Liver (tissue), 3 donors: ENCODE results near the gene STARD3.

ENCODE experiments used
- FOXA1 ChIP-seq: IDR thresholded peaks from 2 replicates; pipeline ENCODE4 v1.6.1; 2016; ENCODE audit warnings: antibody characterized with exemption
- HNF4G ChIP-seq: IDR thresholded peaks from 2 replicates; pipeline ENCODE4 v1.6.1; 2016; ENCODE audit warnings: antibody characterized with exemption
- JUND ChIP-seq, 2 donors: IDR thresholded peaks; 2 replicates each; pipeline ENCODE4 v1.6.1; 2016; ENCODE audit warnings: antibody characterized with exemption in 2 of 2
- RAD21 ChIP-seq, 2 donors: IDR thresholded peaks; 2 replicates each; pipeline ENCODE4 v1.6.1; 2016; ENCODE audit warnings: antibody characterized with exemption in 2 of 2, mild to moderate bottlenecking in 2 of 2
- TAF1 ChIP-seq: conservative IDR thresholded peaks from 2 replicates; pipeline ENCODE4 v1.6.1; 2016; ENCODE audit warnings: antibody characterized with exemption, mild to moderate bottlenecking
- YY1 ChIP-seq: IDR thresholded peaks from 2 replicates; pipeline ENCODE4 v1.6.1; 2016; ENCODE audit warnings: antibody characterized with exemption, mild to moderate bottlenecking
- TF ChIP-seq, protein P1 (sequence below): fragments of 150-350 bp; IDR thresholded peaks from 2 replicates; pipeline ENCODE4 v1.5.1; 2017; ENCODE audit warnings: improper control_type of control experiment, low read depth, low read length; ENCODE audit not compliant: missing input control
- TF ChIP-seq, protein P2 (sequence below): IDR thresholded peaks from 2 replicates; pipeline ENCODE4 v1.6.1; 2016; ENCODE audit warnings: antibody characterized with exemption
- TF ChIP-seq, protein P3 (sequence below): IDR thresholded peaks from 2 replicates; pipeline ENCODE4 v1.6.1; 2016; ENCODE audit warnings: antibody characterized with exemption, mild to moderate bottlenecking
- TF ChIP-seq, protein P4 (sequence below): IDR thresholded peaks from 2 replicates; pipeline ENCODE4 v1.6.1; 2016; ENCODE audit warnings: antibody characterized with exemption
- donor health status: healthy.
- donor health status: healthy.

DNA sequence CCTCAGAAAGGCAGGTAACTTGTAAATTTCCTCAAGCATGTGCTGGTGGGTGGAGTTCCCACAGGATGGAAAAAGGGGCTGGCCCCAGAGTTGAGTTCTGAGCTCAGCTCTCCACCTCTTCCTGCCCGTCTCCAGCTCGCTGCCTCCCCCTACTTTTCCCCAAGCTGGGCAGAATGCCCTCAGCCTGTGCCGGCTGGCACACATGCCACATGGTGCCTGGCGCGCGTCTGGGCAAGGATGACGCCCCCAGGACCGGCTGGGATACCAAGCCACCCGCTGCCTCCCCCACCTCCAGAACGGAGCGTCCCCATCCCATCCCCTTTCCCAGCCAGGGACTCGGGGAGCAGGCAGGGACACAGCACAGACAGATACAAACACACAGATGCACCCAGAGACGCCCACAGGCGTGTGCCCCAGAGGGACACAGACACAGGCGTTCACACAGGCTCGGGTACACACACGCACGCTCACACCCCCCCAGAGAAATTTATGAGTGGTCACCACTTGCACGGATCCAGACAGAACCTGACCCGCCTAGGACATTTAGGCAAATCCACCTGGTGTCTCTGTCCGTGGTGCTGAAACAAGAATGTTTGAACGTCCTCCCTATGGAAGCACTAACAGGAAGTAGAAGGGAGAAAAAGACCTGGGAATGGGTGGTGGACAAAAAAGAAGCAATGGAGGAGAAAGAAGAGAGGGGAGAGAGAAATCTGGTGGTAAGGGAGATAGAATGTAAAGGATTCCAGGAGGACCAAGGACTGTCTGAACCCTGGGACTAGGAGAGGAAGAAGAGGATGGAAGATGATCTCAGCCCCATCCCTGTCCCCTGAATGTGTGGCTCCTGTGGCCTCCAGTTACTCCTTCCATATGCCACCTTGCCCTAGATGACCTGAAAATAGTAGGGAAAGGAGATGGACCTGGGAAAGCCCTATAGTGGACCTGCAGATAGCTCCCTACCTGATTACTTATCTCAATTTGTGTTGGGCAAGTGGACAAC is 44.7 kb upstream of the STARD3 start:
- no peak for TF ChIP-seq HNF4G
- TF ChIP-seq, protein P1, sequence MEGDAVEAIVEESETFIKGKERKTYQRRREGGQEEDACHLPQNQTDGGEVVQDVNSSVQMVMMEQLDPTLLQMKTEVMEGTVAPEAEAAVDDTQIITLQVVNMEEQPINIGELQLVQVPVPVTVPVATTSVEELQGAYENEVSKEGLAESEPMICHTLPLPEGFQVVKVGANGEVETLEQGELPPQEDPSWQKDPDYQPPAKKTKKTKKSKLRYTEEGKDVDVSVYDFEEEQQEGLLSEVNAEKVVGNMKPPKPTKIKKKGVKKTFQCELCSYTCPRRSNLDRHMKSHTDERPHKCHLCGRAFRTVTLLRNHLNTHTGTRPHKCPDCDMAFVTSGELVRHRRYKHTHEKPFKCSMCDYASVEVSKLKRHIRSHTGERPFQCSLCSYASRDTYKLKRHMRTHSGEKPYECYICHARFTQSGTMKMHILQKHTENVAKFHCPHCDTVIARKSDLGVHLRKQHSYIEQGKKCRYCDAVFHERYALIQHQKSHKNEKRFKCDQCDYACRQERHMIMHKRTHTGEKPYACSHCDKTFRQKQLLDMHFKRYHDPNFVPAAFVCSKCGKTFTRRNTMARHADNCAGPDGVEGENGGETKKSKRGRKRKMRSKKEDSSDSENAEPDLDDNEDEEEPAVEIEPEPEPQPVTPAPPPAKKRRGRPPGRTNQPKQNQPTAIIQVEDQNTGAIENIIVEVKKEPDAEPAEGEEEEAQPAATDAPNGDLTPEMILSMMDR = no peak
- TF ChIP-seq, protein P2, sequence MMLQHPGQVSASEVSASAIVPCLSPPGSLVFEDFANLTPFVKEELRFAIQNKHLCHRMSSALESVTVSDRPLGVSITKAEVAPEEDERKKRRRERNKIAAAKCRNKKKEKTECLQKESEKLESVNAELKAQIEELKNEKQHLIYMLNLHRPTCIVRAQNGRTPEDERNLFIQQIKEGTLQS = no peak
- no peak for TF ChIP-seq YY1
- TF ChIP-seq FOXA1 = no peak
- TF ChIP-seq, protein P3, sequence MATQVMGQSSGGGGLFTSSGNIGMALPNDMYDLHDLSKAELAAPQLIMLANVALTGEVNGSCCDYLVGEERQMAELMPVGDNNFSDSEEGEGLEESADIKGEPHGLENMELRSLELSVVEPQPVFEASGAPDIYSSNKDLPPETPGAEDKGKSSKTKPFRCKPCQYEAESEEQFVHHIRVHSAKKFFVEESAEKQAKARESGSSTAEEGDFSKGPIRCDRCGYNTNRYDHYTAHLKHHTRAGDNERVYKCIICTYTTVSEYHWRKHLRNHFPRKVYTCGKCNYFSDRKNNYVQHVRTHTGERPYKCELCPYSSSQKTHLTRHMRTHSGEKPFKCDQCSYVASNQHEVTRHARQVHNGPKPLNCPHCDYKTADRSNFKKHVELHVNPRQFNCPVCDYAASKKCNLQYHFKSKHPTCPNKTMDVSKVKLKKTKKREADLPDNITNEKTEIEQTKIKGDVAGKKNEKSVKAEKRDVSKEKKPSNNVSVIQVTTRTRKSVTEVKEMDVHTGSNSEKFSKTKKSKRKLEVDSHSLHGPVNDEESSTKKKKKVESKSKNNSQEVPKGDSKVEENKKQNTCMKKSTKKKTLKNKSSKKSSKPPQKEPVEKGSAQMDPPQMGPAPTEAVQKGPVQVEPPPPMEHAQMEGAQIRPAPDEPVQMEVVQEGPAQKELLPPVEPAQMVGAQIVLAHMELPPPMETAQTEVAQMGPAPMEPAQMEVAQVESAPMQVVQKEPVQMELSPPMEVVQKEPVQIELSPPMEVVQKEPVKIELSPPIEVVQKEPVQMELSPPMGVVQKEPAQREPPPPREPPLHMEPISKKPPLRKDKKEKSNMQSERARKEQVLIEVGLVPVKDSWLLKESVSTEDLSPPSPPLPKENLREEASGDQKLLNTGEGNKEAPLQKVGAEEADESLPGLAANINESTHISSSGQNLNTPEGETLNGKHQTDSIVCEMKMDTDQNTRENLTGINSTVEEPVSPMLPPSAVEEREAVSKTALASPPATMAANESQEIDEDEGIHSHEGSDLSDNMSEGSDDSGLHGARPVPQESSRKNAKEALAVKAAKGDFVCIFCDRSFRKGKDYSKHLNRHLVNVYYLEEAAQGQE = peak; percentile 99
- TF ChIP-seq, protein P4, sequence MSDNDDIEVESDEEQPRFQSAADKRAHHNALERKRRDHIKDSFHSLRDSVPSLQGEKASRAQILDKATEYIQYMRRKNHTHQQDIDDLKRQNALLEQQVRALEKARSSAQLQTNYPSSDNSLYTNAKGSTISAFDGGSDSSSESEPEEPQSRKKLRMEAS = no peak
- no peak for TF ChIP-seq TAF1
- no peak for TF ChIP-seq RAD21 (IDR thresholded peaks at IDR 0.05)
- TF ChIP-seq JUND (IDR thresholded peaks at IDR 0.05) = no peak
